DND-41 (cell line): ENCODE measurements around the gene PRKAB1.
A peak's percentile ranks its signal among the peaks of the same experiment; 100 is the strongest.

Experiments
- ATAC-seq: fragments of 200-7000 bp; cut with Tn5 transposase; 3 replicates; pipeline ENCODE4 v1.9.1; 2021; ENCODE audit warnings: low read depth; ENCODE audit not compliant: insufficient read depth
- DNase-seq: peaks from one replicate; pipeline ENCODE4 v3.0.0-alpha.2; 2020
- H2AFZ ChIP-seq: 2 replicates; pipeline ENCODE4 v1.6.0; 2012; ENCODE audit warnings: low read depth, low read length
- H3K27ac ChIP-seq: 2 replicates; pipeline ENCODE4 v1.5.1; 2012; ENCODE audit warnings: low read length, inconsistent platforms
- H3K27me3 ChIP-seq: fragments of 200-600 bp; sonication (generic); 2 replicates; pipeline ENCODE4 v1.6.0; 2012; ENCODE audit warnings: low read length, mild to moderate bottlenecking, inconsistent platforms; ENCODE audit not compliant: insufficient read depth, poor library complexity
- H3K36me3 ChIP-seq: 2 replicates; pipeline ENCODE4 v1.5.1; 2012; ENCODE audit warnings: low read length, inconsistent platforms; ENCODE audit not compliant: insufficient read depth
- H3K4me1 ChIP-seq: 2 replicates; pipeline ENCODE4 v1.5.1; 2012; ENCODE audit warnings: mild to moderate bottlenecking, low read length; ENCODE audit not compliant: insufficient read depth
- H3K4me2 ChIP-seq: 2 replicates; pipeline ENCODE4 v1.6.0; 2012; ENCODE audit warnings: mild to moderate bottlenecking, moderate library complexity, low read length, inconsistent platforms; ENCODE audit not compliant: insufficient read depth
- H3K4me3 ChIP-seq, 2 experiments: fragments of 200-600 bp in 1 of 2; shearing (Covaris generic) in 1 of 2; 2 replicates each; pipeline ENCODE4 v1.5.1; 2012 to 2016; ENCODE audit warnings: inconsistent platforms in 2 of 2, low read length in 2 of 2, mild to moderate bottlenecking in 2 of 2, low read depth in 1 of 2, moderate library complexity in 1 of 2
- H3K79me2 ChIP-seq: 2 replicates; pipeline ENCODE4 v1.6.0; 2012; ENCODE audit warnings: low read length, inconsistent platforms; ENCODE audit not compliant: insufficient read depth
- H3K9ac ChIP-seq: 2 replicates; pipeline ENCODE4 v1.6.0; 2012; ENCODE audit warnings: low read depth, mild to moderate bottlenecking, inconsistent platforms, low read length, moderate library complexity
- H3K9me3 ChIP-seq: 2 replicates; pipeline ENCODE4 v1.5.1; 2012; ENCODE audit warnings: low read length, moderate library complexity, mild to moderate bottlenecking, inconsistent platforms; ENCODE audit not compliant: insufficient read depth, severe bottlenecking
- H4K20me1 ChIP-seq: 2 replicates; pipeline ENCODE4 v1.6.0; 2012; ENCODE audit warnings: low read length; ENCODE audit not compliant: insufficient read depth
- EZH2 ChIP-seq: IDR thresholded peaks from 3 replicates; pipeline ENCODE4 v1.6.1; 2012; ENCODE audit warnings: borderline replicate concordance, low read depth, mild to moderate bottlenecking, moderate library complexity, low read length, inconsistent platforms; ENCODE audit not compliant: severe bottlenecking
- TF ChIP-seq, protein P1 (sequence below): IDR thresholded peaks from 2 replicates; pipeline ENCODE4 v1.5.1; 2012; ENCODE audit warnings: borderline replicate concordance, low read length, moderate library complexity, mild to moderate bottlenecking; ENCODE audit not compliant: poor library complexity, severe bottlenecking; ENCODE audit errors: extremely low read depth

The PRKAB1 gene

DNA sequence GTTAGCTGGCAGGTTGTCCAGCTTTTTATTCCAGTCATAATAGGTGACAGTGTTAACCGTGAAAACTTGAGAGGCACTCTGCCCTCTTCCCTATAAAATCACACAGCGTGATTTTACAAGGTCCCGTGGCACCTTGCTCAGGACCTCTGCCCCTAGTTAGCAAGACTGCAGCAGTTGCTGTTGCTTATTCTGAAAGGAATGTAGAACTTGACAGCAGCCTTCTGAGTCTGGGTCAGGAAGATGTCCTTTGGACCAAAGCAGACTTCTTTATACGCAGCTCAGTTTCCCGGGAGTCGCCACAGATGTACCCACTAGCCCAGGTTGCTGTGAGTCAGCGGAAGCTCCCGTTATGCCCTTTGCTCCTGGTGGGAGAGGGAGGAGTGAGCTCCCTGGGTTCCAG is 13.2 kb downstream of the PRKAB1 start:
- no peaks in the 10 kb centered on the region for H3K79me2 ChIP-seq
- no peak for DNase-seq
- no peak overlapping the region for H3K4me3 ChIP-seq
- no peak for TF ChIP-seq EZH2
- no peaks in the 10 kb centered on the region for H3K27me3 ChIP-seq
- no peaks in the 10 kb centered on the region for H3K4me1 ChIP-seq
- H3K36me3 ChIP-seq, result peaks cover 66% of the 10 kb centered on the region
- H3K9ac ChIP-seq, result no peak overlapping the region
- H2AFZ ChIP-seq, result no peak overlapping the region
- no peak overlapping the region for H3K4me2 ChIP-seq
- ATAC-seq, result no peak
- no peak overlapping the region for H3K27ac ChIP-seq
- H4K20me1 ChIP-seq, result peaks cover 9% of the 10 kb centered on the region
- no peaks in the 10 kb centered on the region for H3K9me3 ChIP-seq

DNA sequence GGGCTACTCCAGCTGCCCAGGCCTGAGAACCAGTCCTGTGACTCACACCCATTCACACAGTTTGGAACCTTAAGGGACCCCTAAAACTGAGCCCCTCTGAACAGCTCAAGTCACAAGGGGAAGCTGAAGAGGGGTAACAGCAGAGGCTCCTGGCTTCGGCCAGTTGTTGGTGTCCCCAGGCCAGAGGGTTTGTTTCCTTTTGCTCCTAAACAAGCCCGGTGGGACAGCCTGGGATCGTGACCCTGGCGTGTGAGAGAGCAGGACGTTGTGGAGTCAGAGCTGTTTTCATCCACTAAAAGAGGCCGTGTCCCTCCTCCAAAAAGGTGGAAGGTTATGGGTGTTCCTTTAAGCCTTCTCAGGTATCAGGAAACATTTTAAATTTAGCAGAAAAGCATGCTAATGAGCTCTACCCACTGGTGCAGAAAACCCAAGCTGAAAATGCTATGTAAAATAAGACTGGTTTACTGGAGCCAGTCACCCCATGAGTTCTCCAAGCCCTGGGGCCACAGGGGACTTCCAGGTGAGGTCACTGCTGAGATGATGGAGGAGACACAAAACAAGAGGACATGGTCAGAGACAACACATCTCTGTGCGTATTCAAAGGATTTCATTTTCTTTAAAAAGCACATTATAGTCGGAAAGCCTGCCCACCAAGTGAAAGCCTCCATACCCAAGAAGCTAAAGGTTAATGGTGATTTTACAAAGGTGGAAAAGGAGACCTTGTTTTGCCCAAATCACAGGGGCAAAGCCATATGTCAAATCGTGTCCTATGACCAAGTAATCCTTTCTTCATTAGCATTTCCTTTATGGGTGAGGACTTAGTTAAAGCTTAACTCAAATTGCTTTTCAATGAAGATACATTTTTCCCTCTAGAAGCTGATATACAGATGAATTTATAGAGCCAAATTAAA is 14.1 kb downstream of the PRKAB1 start:
- DNase-seq, result no peak
- peak; percentile 20; the same call in 1 of the 3 replicates for ATAC-seq
- no peak overlapping the region for H3K9ac ChIP-seq
- H3K4me1 ChIP-seq, result no peaks in the 10 kb centered on the region
- no peaks in the 10 kb centered on the region for H3K79me2 ChIP-seq
- H3K4me3 ChIP-seq, result no peak overlapping the region
- no peaks in the 10 kb centered on the region for H3K9me3 ChIP-seq
- H2AFZ ChIP-seq, result no peak overlapping the region
- no peak for TF ChIP-seq EZH2
- TF ChIP-seq, protein P1, sequence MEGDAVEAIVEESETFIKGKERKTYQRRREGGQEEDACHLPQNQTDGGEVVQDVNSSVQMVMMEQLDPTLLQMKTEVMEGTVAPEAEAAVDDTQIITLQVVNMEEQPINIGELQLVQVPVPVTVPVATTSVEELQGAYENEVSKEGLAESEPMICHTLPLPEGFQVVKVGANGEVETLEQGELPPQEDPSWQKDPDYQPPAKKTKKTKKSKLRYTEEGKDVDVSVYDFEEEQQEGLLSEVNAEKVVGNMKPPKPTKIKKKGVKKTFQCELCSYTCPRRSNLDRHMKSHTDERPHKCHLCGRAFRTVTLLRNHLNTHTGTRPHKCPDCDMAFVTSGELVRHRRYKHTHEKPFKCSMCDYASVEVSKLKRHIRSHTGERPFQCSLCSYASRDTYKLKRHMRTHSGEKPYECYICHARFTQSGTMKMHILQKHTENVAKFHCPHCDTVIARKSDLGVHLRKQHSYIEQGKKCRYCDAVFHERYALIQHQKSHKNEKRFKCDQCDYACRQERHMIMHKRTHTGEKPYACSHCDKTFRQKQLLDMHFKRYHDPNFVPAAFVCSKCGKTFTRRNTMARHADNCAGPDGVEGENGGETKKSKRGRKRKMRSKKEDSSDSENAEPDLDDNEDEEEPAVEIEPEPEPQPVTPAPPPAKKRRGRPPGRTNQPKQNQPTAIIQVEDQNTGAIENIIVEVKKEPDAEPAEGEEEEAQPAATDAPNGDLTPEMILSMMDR, result no peak
- H3K36me3 ChIP-seq, result peaks cover 66% of the 10 kb centered on the region
- H3K27me3 ChIP-seq, result no peaks in the 10 kb centered on the region
- H4K20me1 ChIP-seq, result 0 out of 2 replicates have a peak, but pooled peaks cover 4% of the 10 kb centered on the region
- 0 out of 2 replicates have a peak overlapping the region, but pooled peaks have one; percentile 11 for H3K27ac ChIP-seq
- no peak overlapping the region for H3K4me2 ChIP-seq

DNA sequence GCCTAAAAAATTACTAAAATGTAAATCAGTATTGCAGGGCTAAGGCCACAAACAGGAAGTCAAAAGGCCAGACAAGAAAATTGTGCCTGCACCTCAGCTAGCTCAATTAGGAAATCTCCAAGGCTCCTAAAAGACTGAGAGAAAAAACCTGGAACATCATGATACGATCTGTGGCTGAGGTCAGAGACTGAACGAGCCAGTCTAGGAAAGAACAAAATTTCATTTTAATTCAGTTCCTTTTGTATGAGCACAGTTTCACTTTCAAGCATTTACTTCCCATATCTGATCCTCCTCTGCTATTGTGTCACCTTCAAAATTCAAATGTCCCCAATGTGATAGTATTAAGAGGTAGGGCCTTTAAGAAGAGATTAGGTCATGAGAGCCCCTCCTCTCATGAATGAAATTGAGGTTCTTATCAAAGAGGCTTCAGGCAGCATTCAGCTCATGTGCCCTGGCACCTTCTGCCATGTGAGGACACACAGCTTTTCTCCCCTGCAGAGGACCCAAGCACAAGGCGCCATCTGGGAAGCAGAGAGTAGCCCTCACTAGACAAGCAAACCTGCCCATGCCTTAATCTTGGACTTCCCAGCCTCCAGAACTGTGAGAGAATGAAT is 14.8 kb downstream of the PRKAB1 start:
- TF ChIP-seq, protein P1, result no peak
- no peak for TF ChIP-seq EZH2
- no peak overlapping the region for H2AFZ ChIP-seq
- no peaks in the 10 kb centered on the region for H3K79me2 ChIP-seq
- DNase-seq (no peak), ATAC-seq (0 out of 3 replicates have a peak, but pooled peaks have one; percentile 36)
- H3K27me3 ChIP-seq, result no peaks in the 10 kb centered on the region
- H3K9ac ChIP-seq, result no peak overlapping the region
- H3K27ac ChIP-seq, result 0 out of 2 replicates have a peak overlapping the region, but pooled peaks have one; percentile 11
- H4K20me1 ChIP-seq, result 0 out of 2 replicates have a peak, but pooled peaks cover 4% of the 10 kb centered on the region
- H3K36me3 ChIP-seq, result peaks cover 68% of the 10 kb centered on the region
- H3K4me1 ChIP-seq, result no peaks in the 10 kb centered on the region
- no peaks in the 10 kb centered on the region for H3K9me3 ChIP-seq
- no peak overlapping the region for H3K4me3 ChIP-seq
- no peak overlapping the region for H3K4me2 ChIP-seq

DNA sequence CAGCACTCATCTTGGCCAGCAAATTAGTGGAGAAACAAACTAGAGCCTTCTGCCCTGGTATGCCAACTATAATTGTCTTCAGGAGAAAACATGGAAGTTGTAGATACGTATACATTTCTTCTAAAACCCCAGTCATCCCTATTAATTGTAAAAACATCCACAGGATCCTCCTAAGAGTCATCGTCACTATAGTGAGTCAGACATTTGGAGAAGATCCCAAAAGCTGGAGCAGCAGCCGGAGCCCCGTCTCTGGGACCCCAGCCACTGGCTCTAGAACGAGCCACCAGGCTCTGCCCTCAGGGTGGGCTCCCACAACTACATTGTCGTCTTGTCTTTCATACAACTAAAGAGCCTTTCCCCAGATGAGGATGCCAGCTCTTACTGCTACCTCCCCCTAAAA is 15.5 kb downstream of the PRKAB1 start:
- 0 out of 2 replicates have a peak, but pooled peaks cover 4% of the 10 kb centered on the region for H4K20me1 ChIP-seq
- H3K9me3 ChIP-seq, result no peaks in the 10 kb centered on the region
- H3K27me3 ChIP-seq, result no peaks in the 10 kb centered on the region
- no peak overlapping the region for H3K9ac ChIP-seq
- TF ChIP-seq, protein P1, result no peak
- no peak for TF ChIP-seq EZH2
- ATAC-seq, result no peak
- peaks cover 68% of the 10 kb centered on the region for H3K36me3 ChIP-seq
- H3K4me2 ChIP-seq, result no peak overlapping the region
- no peak for DNase-seq
- H3K4me3 ChIP-seq, result no peak overlapping the region
- H3K27ac ChIP-seq, result no peak overlapping the region
- no peaks in the 10 kb centered on the region for H3K79me2 ChIP-seq
- no peak overlapping the region for H2AFZ ChIP-seq
- H3K4me1 ChIP-seq, result no peaks in the 10 kb centered on the region
